ENCODE results near the gene UBE2C.

The UBE2C gene

GRCh38 chr20:45861221-45862075 lies 49.0 kb downstream of the UBE2C start:
- no peak for DNase-seq

DNA sequence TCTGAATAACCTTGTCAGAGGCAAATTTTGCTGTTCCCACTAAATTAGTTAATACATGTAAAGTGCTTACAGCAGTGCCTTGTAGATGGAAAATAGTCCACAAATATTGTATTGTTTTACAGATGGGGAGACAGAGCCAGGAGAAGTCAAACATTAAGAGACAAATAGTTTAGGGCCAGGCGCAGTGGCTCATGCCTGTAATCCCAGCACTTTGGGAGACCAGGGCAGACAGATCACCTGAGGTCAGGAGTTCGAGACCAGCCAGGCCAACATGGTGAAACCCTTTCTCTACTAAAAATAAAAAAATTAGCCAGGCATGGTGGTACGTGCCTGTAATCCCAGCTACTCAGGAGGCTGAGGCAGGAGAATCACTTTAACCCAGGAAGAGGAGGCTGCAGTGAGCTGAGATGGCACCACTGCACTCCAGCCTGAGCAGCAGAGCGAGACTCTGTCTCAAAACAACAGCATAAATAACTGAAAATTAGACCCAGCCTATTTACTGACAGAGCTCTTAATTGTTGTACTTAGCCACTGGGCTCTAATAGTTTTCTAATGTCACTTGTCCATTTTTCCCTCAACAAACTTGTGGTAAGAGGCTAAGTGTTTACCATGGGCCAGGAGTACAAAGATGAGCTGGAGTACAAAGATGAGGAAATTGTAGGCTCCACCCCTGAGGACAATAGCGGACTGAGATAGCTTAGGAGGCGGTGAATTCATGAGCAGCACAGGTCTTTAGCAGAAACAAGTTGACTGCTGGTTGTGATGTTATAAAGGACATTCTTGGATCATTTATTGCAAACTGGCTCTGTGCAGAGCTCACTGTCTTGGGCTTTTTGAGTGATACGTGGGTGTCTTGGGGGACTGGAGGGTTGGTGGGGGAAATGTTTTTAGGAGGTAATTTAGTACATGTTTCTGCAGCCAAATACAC lies 51.4 kb downstream of the UBE2C start:
- DNase-seq, result no peak

DNA sequence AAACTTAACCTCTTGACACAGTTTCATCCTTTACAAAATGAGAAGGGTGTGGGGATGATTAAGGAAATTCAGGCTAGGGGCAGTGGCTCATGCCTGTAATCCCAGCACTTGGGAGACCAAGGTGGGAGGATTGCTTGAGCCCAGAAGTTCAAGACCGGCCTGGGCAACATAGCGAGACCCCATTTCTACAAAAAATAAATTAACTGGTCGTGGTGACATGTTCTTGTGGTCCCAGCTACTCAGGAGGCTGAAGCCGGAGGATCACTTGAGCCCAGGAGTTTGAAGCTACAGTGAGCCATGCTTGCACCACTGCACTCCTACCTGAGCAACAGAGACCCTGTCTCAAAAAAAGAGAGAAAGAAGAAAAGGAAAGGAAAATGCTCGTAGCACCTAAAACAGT lies 54.0 kb downstream of the UBE2C start:
- DNase-seq, result no peak

Data from NCI-H1417 treated with DMSO at 0.1 percent for 48 hours (cell line).